Glutamatergic neuron (in vitro differentiated cells): Measurements from ENCODE around the gene NR1H4. TPM values are rescaled to one million over a fixed set of nuclear protein-coding genes. Genes with fewer than 3 reads are reported as not detected.

Experiments
- DNase-seq: peaks from one replicate; pipeline ENCODE4 v3.0.0; 2022
- H3K27ac Mint-ChIP-seq: one replicate; pipeline ENCODE4 v1.8.0; 2020; ENCODE audit warnings: mild to moderate bottlenecking, mixed read lengths, inconsistent platforms; ENCODE audit not compliant: unreplicated experiment
- H3K27me3 Mint-ChIP-seq: one replicate; pipeline ENCODE4 v1.8.0; 2020; ENCODE audit warnings: mild to moderate bottlenecking, moderate library complexity, mixed read lengths, inconsistent platforms; ENCODE audit not compliant: unreplicated experiment
- H3K36me3 Mint-ChIP-seq: one replicate; pipeline ENCODE4 v1.8.0; 2020; ENCODE audit warnings: mild to moderate bottlenecking, mixed read lengths, inconsistent platforms; ENCODE audit not compliant: unreplicated experiment
- H3K4me1 Mint-ChIP-seq: one replicate; pipeline ENCODE4 v1.8.0; 2020; ENCODE audit warnings: mild to moderate bottlenecking, low read depth, mixed read lengths, inconsistent platforms; ENCODE audit not compliant: unreplicated experiment
- H3K4me3 Mint-ChIP-seq: one replicate; pipeline ENCODE4 v1.8.0; 2020; ENCODE audit warnings: mild to moderate bottlenecking, mixed read lengths, inconsistent platforms; ENCODE audit not compliant: unreplicated experiment
- H3K9me3 Mint-ChIP-seq: one replicate; pipeline ENCODE4 v1.8.0; 2020; ENCODE audit warnings: mild to moderate bottlenecking, moderate library complexity, mixed read lengths, inconsistent platforms; ENCODE audit not compliant: unreplicated experiment
- CTCF ChIP-seq: fragments of 200-600 bp; sonication (generic); IDR thresholded peaks from one replicate; pipeline ENCODE4 v1.5.0; 2021; ENCODE audit not compliant: partially characterized antibody, unreplicated experiment
- total RNA-seq: library from RNA; stranded (reverse); fragmentation: NEBNext Ultra II Directional; extraction: Animal tissue kit (Norgen Biotek cat#: 25700); gene quantifications from one replicate; pipeline ENCODE4 v1.2.1, GENCODE V29; 2021; ENCODE audit not compliant: unreplicated experiment

The NR1H4 gene
- total RNA-seq, 1 donor from 2014 or later: not detected

DNA sequence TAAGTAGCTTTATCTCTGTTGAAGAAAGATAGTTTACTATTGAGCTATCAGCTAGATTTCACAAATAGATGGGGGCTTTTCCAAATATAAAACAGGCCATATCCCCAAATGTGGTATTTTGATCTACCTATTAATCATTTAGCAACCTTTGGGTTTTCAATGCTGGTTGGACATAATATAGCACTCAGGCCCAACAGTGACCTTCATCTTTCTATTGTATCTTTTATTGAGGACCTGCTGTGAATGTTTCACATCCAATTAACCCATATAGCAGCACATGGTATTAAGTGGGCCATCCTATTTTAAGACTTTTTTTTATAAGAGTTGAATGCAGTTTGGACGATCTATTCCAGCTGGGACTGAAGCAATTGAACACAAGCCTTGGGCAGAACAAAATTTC, 10.0 kb upstream of the NR1H4 start:
- Mint-ChIP-seq H3K9me3 (no peaks in the 10 kb centered on the region), H3K4me1 (no peaks in the 10 kb centered on the region), H3K36me3 (no peaks in the 10 kb centered on the region), H3K27me3 (peaks cover 2% of the 10 kb centered on the region), H3K27ac (no peak overlapping the region), H3K4me3 (no peak overlapping the region)
- DNase-seq: no peak
- TF ChIP-seq CTCF: no peak

DNA sequence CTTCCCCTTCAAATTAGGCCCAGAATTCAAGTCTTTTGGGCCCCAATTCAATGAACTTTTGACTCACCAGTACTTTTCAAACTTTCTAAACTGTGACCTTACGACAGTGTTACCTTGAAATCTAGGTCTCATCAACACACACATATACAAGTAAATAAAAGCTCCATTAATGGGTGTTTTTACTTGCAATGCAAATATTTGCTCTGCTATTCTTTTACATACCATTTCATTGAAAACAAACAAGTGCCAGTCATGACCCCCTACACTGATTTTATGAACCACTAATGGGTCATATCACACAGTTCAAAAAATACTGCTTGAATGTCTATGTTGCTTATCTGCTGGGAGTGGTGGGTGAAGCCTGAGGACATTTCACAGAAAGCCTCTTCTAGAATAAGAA, 9.1 kb upstream of the NR1H4 start:
- no peaks in the 10 kb centered on the region for H3K4me1 Mint-ChIP-seq
- no peak for TF ChIP-seq CTCF
- DNase-seq: no peak
- no peaks in the 10 kb centered on the region for H3K36me3 Mint-ChIP-seq
- H3K27ac Mint-ChIP-seq: no peak overlapping the region
- no peaks in the 10 kb centered on the region for H3K9me3 Mint-ChIP-seq
- H3K4me3 Mint-ChIP-seq: no peak overlapping the region
- peaks cover 2% of the 10 kb centered on the region for H3K27me3 Mint-ChIP-seq

- no peaks in the 10 kb centered on the region for H3K4me1 Mint-ChIP-seq
- no peaks in the 10 kb centered on the region for H3K36me3 Mint-ChIP-seq
- no peak overlapping the region for H3K4me3 Mint-ChIP-seq
- DNase-seq: no peak
- H3K27me3 Mint-ChIP-seq: peaks cover 2% of the 10 kb centered on the region
- H3K9me3 Mint-ChIP-seq: no peaks in the 10 kb centered on the region
- H3K27ac Mint-ChIP-seq: no peak overlapping the region
- no peak for TF ChIP-seq CTCF
These were observed 5.5 kb upstream of the NR1H4 start for GRCh38 chr12:100468126-100468525.

GRCh38 chr12:100472325-100472724, 1.3 kb upstream of the NR1H4 start:
- Mint-ChIP-seq H3K27ac (no peak overlapping the region), H3K27me3 (peaks cover 2% of the 10 kb centered on the region), H3K36me3 (no peaks in the 10 kb centered on the region), H3K4me3 (no peak overlapping the region), H3K4me1 (no peaks in the 10 kb centered on the region), H3K9me3 (no peaks in the 10 kb centered on the region)
- DNase-seq: no peak
- TF ChIP-seq CTCF: no peak

GRCh38 chr12:100473050-100473715, 483 bp upstream of the NR1H4 start:
- Mint-ChIP-seq H3K9me3 (no peaks in the 10 kb centered on the region), H3K27ac (no peak overlapping the region), H3K4me1 (no peaks in the 10 kb centered on the region), H3K4me3 (no peak overlapping the region), H3K27me3 (peaks cover 2% of the 10 kb centered on the region), H3K36me3 (no peaks in the 10 kb centered on the region)
- DNase-seq: no peak
- TF ChIP-seq CTCF: no peak
